SKM-1 (cell line): ENCODE results near the gene DDX5.
A peak's percentile ranks its signal among the peaks of the same experiment; 100 is the strongest.
"Not testable (repeated sequence)": the region's sequence is repeated elsewhere in the genome, so short reads cannot be mapped to it uniquely, and the experiment has no call there.

Experiments
- DNase-seq: peaks from one replicate; lab custom pipeline; 2025; ENCODE audit not compliant: unreplicated experiment; lab: John Stamatoyannopoulos, UW

DDX5 gene

DNA sequence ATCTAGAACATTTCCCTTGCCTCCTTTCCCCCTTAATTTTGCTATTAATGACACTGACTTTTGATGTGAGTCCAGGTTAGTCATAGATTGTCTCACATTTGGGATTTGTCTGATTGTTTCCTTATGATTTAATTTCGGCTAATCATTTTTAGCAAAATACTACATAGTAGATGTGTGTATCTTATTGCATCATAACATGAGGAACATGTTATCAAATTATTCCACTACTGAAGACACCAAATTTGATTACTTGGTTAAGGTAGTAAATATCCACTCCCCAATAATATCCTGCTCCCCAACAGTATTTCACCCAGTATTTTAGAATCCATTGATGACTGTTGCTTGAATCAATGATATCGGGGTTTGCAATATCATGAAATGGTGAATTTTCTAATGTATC, 12.0 kb downstream of the DDX5 start:
- no peak for DNase-seq

DNA sequence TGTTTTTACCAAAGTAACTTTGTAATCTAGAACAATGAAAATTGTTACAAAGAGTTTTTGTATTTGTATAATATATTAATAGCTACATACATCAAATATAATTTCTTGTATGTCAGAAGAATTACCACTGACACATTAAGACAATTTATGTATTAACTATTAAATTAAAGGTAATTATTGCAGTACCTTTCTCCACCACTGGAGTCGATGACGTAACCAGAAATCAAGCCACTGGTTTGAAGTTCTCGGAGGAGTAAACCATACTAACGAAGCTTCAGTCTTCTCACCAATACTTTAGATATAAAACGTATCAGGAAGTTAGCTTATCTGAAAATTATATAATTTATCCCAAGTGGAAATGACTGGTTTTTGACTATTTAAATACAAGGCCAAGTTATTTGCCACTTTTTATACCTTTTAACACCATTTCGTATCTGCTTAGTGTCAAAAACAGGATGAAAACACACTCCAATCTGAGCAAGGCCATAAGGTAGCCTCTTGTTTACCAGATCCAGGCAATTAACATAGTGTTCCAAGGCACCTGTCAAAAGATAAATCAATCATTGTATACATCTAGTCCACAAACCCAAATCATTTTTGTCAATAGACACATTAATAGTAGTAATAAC, 13.5 kb downstream of the DDX5 start:
- DNase-seq: no peak

DNA sequence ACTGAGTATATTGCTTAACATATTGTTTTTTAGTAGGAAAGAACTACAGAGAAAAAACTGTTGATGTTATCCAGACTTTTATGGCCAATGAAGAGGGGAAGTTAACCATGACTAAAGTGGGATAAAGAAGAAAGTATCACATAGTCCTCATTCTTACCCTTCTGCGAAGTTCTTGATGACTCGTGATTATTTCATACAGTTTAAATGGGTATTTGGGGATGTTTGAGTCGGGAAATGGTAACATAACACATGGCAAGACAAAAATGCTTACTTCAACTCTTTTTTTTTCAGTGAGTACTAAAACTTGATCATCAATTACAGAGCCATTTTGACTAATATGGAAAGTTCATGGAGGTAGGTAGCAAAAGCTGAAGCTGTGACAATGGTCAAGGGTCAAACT, 14.1 kb downstream of the DDX5 start:
- DNase-seq: no peak

DNA sequence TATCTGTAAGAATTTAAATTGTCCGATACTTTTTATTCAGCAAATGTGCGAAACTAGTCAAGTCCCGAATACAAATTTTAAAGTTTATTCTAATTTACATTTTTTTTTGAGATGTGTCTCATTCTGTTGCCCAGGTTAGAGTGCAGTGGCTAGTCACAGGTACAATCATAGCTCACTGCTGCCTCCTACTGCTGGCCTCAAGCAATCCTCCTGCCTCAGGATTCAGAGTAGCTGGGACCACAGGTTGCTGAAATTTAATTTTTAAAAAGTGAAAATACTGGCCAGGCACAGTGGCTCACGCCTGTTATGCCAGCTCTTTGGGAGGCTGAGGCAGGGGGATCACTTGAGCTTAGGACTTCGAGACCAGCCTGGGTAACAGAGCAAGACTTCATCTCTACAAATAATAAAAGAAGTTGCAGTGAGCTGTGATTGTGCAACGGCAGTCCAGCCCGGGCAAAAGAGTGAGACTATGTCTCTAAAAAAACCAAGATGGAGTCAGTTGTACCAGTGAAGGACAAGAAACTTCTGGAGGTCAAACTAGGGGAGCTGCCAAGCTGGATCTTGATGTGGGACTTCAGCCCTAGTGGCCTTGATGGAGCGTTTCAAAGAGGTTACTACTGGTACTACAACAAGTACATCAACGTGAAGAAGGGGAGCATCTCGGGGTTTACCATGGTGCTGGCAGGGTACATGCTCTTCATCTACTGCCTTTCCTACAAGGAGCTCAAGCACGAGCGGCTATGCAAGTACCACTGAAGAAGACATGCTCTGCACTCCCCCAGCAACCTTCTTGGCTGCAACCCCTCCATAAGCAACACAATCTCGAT, 14.8 kb downstream of the DDX5 start:
- peak; percentile 54 for DNase-seq

DNA sequence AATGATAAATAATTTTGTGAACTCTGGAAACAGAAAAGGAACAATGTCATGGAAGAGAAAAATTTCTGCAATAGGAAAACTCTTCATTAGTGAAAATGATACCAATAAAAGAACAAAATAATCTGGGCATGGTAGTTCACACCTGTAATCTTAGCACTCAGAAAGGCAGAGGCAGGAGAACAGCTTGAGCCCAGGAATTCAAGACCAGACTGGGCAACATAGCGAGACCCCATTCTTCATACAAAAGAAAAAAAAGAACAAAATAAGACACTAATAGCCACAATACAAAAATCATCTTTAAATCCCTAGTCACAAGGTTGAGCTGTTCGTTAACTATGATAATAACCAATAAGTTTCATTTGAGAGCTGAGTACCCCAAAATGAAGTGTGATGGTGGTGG, 17.8 kb downstream of the DDX5 start:
- DNase-seq: no peak

DNA sequence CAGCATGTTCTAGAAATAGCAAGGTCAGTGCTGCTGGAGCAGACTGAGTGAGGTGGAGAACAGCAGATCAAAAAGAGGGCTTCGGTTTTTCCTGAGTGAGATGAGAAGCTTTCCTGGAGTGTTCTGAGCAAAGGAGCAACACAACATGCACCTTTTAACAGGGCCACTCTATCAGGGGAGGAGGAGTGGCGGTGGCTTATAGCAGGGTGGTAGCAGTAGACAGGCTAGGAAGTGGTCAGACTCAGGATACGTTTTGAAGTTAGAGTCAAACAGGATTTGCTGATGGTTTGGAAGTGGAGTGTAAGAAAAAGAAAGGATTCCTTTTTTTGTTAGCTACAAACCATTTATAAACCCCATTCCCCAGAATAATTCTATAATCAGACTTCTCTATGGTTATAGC, 21.7 kb downstream of the DDX5 start:
- no peak for DNase-seq

DNA sequence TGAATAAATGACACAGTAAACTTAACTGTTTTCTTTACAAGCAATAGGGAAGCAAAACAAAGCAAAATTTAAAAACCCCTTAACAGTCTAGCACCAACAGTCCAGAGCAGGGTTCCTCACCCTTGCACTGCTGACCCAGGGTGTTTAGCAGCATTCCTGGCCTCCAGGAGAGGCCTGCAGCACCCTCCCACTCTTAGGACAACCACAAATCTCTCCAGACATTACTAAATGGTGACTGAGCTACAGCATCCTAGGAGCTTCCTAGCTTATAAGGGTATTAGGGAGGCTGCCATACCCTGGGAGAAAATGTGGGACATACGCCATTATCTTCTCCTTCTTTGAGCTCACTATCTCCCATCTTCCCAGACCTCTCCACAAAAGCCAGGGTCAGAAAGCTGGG, 25.1 kb downstream of the DDX5 start:
- no peak for DNase-seq

DNA sequence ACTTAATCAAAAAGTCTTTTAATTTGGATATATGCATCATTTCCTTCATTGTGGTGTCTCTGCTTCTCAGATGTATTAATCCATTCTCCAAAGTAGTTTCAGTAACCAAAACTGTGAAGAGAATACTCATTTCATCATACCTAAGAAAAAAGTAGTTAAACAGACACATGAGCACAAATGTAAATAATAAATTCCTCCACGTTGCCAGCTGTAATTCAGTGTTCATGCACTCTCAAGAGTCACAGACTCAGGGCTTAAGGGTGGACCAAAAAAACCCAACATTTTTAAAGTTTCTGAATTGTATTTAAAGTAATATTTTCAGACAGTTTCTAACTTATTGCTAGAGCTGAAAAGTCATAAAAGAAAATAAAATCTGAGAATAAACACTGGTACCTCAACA, 28.2 kb downstream of the DDX5 start:
- no peak for DNase-seq

DNA sequence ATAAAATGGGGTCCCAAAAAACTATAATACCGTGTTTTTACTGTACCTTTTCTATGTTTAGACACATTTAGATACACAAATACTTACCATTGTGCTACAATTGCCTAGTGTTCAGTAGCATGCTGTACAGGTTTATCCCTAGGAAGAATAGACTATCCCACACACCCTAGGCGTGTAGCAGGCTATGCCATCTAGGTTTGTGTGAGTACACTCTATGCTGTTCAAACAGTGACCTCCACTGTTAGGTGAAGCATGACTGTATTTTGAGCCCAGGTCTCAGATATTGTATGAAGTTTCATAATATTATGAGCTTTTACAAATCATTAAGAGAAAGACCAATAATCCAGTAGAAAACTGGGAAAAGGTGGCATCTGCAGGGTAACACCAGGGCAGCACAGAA, 33.5 kb downstream of the DDX5 start:
- DNase-seq: no peak

DNA sequence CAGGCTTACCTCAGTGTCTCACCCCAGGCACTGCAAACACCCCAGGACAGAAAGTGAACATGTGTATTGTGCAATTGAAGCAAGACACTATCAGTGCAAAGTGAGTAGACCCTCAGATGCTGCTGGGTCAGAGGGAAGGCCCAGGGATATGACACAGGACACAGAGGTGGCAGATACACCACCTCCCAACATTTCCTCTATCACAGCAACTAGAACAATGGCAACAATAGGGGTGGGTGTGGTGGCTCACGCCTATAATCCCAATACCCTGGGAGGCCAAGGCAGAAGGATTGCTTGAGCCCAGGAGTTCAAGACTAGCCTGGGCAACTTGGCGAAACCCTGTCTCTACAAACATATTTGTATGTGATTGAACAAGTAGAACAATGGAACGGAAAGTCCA, 34.6 kb downstream of the DDX5 start:
- DNase-seq: no peak

DNA sequence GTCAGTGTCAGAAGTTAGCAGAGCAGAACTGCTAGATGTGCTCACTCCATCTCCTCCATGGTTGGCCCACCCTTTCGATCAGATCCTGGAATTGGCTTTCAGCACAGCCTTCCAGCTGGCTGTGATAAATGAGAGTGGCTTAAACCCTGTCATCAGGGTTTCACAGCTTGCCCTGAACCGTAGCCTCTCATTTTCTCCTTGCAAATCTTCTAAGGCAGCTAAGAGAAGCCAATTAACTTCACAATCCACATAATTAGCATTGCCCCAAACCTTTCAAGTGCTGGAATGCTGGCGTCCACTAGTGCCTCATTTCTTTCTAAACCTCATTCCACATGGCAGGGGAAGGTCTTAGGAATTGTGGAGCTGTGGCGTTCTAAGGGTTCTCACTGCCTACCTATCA, 35.5 kb downstream of the DDX5 start:
- no peak for DNase-seq

DNA sequence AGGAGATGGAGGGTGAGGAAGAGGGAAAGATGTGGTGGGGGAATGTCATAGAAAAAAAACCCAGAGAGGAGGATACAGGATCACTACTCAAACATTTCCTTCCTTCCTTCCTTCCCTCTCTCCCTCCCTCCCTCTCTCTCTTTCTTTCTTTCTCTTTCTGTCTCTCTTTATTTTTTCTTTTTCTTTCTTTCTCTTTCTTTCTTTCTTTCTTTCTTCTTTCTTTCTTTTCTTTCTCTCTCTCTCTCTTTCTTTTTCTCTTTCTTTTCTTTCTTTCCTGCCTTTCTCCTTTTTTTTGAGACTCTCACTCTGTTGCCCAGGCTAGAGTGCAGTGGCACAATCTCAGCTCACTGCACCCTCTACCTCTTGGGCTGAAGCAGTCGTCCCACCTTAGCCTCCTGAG, 39.3 kb downstream of the DDX5 start:
- DNase-seq: not testable (repeated sequence)

DNA sequence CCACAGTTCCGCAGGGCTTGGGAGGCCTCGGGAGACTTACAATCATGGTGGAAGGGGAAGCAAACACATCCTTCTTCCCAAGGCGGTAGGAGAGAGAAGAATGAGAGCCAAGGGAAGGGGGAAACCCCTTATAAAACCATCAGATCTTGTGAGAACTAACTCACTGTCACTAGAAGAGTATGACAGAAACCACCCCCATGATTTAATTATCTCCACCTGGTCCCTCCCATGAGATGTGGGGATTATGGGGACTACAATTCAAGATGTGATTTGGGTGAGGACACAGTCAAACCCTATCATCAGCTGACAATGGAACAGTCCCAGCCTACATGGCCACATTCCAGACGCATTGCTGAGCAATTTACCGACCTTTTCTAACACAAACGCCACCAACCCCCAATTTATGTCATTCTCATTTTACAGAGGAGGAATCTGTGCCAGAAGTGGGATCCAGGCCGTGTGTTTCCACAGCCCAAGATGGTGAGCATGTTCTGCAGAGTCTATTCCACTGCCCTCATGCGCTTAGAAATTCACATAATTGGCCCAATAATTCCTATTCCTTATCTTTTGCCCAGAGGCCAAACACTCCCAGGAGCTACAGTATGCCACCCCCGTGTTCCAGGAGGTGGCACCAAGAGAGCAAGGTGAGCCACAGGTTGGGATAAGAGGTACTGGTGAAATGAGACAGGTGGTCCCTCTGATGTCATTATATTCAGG, 39.9 kb downstream of the DDX5 start:
- DNase-seq: no peak

DNA sequence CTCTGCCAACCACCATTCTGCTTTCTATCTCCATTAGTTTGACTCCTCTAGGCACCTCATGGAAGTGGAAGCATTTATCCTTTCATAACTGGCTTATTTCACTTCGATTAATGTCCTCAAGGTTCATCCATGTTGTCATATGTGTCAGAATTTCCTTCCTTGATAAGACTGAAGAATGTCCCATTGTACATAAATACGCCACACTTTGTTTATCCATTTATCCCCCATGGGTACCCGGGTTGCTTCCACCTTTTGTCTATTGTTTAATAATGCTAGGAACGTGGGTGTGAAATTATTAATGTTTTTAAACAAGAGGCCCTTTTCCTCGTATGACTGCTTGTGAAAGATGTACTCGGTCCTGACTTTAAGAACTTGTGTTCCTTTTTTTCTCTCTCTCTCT, 44.3 kb downstream of the DDX5 start:
- DNase-seq: no peak

DNA sequence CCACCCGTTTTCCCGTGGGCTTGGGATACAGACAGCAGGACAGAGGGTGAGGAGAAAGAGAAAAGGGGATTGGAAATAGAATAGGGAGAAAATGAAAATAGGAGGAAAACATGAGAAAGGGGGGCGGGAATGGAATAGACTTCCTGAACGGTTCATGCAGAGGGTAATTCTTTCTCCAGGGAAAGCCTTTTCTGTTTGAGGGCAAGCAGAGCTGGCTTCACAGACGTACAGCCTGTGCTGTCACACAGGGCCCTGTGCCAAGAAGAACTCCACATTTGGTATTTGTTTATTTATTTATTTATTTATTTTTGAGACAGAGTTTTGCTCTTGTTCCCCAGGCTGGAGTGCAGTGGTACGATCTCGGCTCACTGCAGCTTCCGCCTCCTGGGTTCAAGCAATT, 45.1 kb downstream of the DDX5 start:
- DNase-seq: no peak

DNA sequence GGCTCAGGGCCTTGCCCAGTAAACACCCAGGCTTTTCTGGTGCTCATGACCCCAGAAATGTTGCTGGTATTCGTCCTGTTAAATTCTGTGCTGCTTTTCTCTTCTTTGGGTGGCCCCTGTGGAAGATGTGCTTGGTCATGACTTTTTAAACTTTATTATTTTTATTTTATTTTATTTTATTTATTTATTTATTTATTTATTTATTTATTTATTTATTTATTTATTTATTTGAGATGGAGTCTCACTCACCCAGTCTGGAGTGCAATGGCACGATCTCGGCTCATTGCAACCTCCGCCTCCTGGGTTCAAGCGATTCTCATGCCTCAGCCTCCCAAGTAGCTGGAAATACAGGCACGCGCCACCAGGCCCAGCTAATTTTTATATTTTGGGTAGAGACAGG, 46.3 kb downstream of the DDX5 start:
- DNase-seq: not testable (repeated sequence)

DNA sequence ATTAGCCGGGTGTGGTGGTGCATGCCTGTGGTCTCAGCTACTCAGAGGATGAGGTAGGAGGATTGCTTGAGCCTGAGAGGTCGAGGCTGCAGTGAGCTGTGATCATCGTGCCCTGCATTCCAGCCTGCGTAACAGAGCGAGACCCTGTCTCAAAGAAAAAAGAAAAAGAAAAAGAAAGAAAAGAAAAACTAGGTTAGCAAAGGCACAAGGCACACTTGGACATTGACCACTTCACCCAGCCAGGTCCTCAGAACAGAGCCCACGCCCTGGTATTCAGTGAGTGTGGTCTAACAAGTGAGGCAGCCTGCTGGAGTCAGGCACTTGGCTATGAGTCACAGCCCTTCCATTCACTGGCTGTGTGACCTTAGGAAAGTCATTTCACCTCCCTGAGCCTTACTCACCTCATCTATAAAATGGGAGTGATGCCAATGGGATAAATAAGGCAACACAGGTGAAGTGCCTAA, 46.8 kb downstream of the DDX5 start:
- DNase-seq: no peak

DNA sequence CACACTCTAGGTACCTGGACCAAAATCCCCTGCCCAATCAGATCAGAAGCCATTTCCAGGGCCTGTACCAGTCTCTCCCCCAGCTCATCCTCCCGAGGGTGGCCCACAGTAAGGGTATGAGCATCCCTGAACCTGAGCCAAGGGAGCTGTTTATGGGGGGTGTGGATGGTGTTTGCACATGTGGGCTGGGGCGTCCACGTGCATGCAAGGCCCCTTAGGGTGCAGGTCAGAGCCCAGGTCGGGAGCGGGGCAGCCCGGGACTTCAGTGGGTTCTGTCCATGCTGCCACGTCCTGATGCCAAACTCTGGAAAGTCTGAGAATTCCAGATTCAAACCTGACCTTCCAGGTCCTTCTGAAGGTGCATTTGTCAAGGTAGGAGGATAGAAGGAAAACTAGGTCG, 47.3 kb downstream of the DDX5 start:
- no peak for DNase-seq

DNA sequence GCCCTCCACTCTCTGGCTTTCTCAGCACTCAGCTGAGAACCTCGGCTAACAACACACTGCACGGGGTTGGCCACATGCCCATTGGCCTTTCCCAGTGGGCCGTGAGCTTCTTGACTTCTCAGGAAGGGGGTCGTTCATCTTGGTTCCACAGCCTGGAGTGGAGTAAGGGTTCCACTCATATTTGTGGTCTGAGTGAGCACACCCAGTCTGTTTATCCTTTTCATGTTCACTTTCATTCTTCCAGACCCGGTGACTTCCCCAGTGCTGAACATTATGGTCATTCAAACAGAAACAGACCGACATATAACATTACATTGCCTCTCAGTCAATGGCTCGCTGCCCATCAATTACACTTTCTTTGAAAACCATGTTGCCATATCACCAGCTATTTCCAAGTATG, 48.9 kb downstream of the DDX5 start:
- DNase-seq: no peak

DNA sequence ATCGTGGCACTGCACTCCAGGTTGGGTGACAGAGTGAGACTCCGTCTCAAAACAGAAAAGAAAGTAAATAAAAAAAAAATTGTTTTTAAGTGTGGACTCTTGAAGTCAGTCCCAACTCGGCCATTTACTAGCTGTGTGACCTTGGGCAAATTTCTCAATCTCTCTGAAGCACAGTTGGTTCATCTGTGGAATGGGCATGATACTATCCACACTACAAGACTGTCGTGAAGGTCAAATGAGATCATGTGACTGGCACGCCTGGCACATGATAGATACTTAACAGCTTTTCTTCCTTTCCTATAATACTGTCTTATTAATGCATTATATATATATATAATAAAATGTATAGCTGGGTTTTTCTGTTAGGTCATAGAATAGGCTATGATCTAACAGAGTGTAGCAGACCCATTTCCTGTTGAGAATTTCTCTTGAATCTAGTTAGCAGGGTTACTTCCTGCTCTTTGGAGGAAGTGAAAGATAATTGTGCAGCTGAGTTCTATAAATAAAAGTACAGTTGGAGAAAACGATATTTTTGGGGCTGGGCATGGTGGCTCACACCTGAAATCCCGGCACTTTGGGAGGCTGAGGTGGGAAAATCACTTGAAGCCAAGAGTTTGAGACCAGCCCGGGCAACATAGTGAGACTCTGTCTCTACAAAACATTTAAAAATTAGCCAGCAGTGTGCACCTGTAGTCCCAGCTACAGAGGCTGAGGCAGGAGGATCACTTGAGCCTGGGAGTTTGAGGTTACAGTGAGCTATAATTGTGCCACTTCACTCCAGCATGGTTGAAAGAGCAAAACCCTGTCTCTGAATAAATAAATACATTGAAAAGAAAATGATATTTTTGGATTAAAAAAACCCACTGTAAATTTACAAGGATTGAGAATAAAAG, 49.9 kb downstream of the DDX5 start:
- DNase-seq: peak; percentile 57

DNA sequence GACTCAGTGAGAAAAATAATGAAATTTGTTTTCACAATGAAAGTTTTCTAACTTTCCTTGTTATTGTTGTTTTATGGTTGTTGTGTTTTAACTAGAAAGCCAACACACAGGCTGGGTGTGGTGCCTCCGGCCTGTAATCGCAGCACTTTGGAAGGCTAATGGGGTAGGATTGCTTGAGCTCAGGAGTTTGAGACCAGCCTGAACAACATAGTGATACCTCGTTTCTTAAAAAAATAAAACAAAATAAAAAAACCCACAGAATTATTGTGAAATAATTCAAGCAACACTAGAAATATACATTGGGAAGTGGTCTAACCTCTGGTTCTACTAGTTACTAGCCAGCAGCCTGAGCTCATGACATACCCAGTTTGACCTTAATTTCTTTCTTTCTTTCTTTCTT, 56.5 kb downstream of the DDX5 start:
- DNase-seq: peak; percentile 45
